Renal cortical epithelial cell (primary cell): ENCODE measurements around the gene PIKFYVE. TPM values are rescaled to one million over a fixed set of nuclear protein-coding genes. Genes with fewer than 3 reads are reported as not detected.

Experiments
- total RNA-seq: library from RNA; depleted of rRNA; stranded (reverse); fragments of >200 nt; gene quantifications from 2 replicates; pipeline ENCODE4 v1.2.3, GENCODE V29; 2014

PIKFYVE gene
- total RNA-seq, 1 donor from 2014 or later = 40.8 TPM

Other genes starting within 250 kb of the PIKFYVE start
- 10.8 and 14.8 TPM in 2 replicates for gene PLEKHM3, start 240.7 kb upstream of the PIKFYVE start, total RNA-seq
- gene CRYGD, start 141.7 kb upstream of the PIKFYVE start, total RNA-seq = not detected in 2 replicates
- gene CRYGC, start 136.4 kb upstream of the PIKFYVE start, total RNA-seq = not detected in 2 replicates
- not detected in 2 replicates for gene CRYGB, start 120.1 kb upstream of the PIKFYVE start, total RNA-seq
- not detected in 2 replicates for gene CRYGA, start 102.7 kb upstream of the PIKFYVE start, total RNA-seq
- gene C2orf80, start 76.2 kb upstream of the PIKFYVE start, total RNA-seq = not detected in 2 replicates
- gene IDH1, start 11.2 kb upstream of the PIKFYVE start, total RNA-seq = 89.7 and 202 TPM in 2 replicates
- gene PTH2R, start 140.5 kb downstream of the PIKFYVE start, total RNA-seq = 0.17 and 3.2 TPM in 2 replicates